GM23248 (cell line): ENCODE measurements around the gene AVPR2. TPM values are rescaled to one million over a fixed set of nuclear protein-coding genes. Genes with fewer than 3 reads are reported as not detected.

Experiments
- DNase-seq: peaks from one replicate; pipeline ENCODE4 v3.0.0-alpha.2; 2015
- H2AFZ ChIP-seq: fragments of 200-600 bp; sonication (generic); 2 replicates; pipeline ENCODE4 v1.6.1; 2016; ENCODE audit warnings: antibody characterized with exemption
- H3F3A ChIP-seq: fragments of 200-600 bp; sonication (generic); 2 replicates; pipeline ENCODE4 v1.6.1; 2016; ENCODE audit warnings: mild to moderate bottlenecking, antibody characterized with exemption, mixed run types; ENCODE audit not compliant: insufficient read depth
- H3K27ac ChIP-seq: fragments of 200-600 bp; sonication (generic); 2 replicates; pipeline ENCODE4 v1.5.1; 2016; ENCODE audit warnings: mild to moderate bottlenecking
- H3K27me3 ChIP-seq: fragments of 200-600 bp; sonication (generic); replicated peaks from 2 replicates; pipeline ENCODE4 v1.6.1; 2016; ENCODE audit warnings: mild to moderate bottlenecking; ENCODE audit not compliant: insufficient read depth
- H3K36me3 ChIP-seq: fragments of 200-600 bp; sonication (generic); 2 replicates; pipeline ENCODE4 v1.6.1; 2016; ENCODE audit warnings: low read depth, mild to moderate bottlenecking
- H3K4me1 ChIP-seq: fragments of 200-600 bp; sonication (generic); 2 replicates; pipeline ENCODE4 v1.6.1; 2016; ENCODE audit warnings: mild to moderate bottlenecking; ENCODE audit not compliant: insufficient read depth
- H3K4me2 ChIP-seq: fragments of 200-600 bp; sonication (generic); one replicate; pipeline ENCODE4 v1.6.1; 2016; ENCODE audit warnings: mild to moderate bottlenecking; ENCODE audit not compliant: unreplicated experiment
- H3K4me3 ChIP-seq: fragments of 200-600 bp; sonication (generic); 2 replicates; pipeline ENCODE4 v1.5.1; 2016; ENCODE audit warnings: mild to moderate bottlenecking
- H3K79me2 ChIP-seq: fragments of 200-600 bp; sonication (generic); 2 replicates; pipeline ENCODE4 v1.6.1; 2016; ENCODE audit warnings: mild to moderate bottlenecking; ENCODE audit not compliant: insufficient read depth
- H3K9ac ChIP-seq: fragments of 200-600 bp; sonication (generic); 2 replicates; pipeline ENCODE4 v1.6.1; 2016; ENCODE audit warnings: mild to moderate bottlenecking
- H3K9me2 ChIP-seq: fragments of 200-600 bp; sonication (generic); 2 replicates; pipeline ENCODE4 v1.6.1; 2016; ENCODE audit warnings: mixed run types, mild to moderate bottlenecking, moderate library complexity; ENCODE audit not compliant: insufficient read depth
- H3K9me3 ChIP-seq: fragments of 200-600 bp; sonication (generic); one replicate; pipeline ENCODE4 v1.6.1; 2017; ENCODE audit warnings: low read depth
- H4K20me1 ChIP-seq: fragments of 200-600 bp; sonication (generic); 2 replicates; pipeline ENCODE4 v1.6.0; 2016; ENCODE audit not compliant: insufficient read depth
- EZH2 ChIP-seq: fragments of 200-600 bp; sonication (generic); IDR thresholded peaks from 2 replicates; pipeline ENCODE4 v1.6.1; 2018; ENCODE audit warnings: antibody characterized with exemption, mild to moderate bottlenecking; ENCODE audit not compliant: insufficient read depth, poor library complexity, severe bottlenecking
- EZH2phosphoT487 ChIP-seq: fragments of 200-600 bp; sonication (generic); IDR thresholded peaks from 2 replicates; pipeline ENCODE4 v1.6.1; 2018; ENCODE audit warnings: antibody characterized with exemption, moderate library complexity, mild to moderate bottlenecking, low read depth; ENCODE audit not compliant: insufficient read depth
- WGBS, 2 experiments: methylation state at CpG; one replicate each; pipeline ENCODE4 v1.1.6; 2015 to 2017; ENCODE audit warnings: low lambda C conversion rate in 2 of 2, low coverage in 1 of 2; ENCODE audit errors: missing lambda C conversion rate in 2 of 2; 5-methylcytosine and 5-hydroxymethylcytosine counted together
- in situ Hi-C: fragments of 300-500 bp; cut with MboI; formaldehyde crosslinking; loops from 2 replicates; pipeline ENCODE4 v1.15.0; 2020
- polyA plus RNA-seq: library from polyadenylated mRNA; unstranded; fragments of >200 nt; fragmentation: Nextera tagmentation; extraction: Ambion mirVana; gene quantifications from 2 replicates; pipeline ENCODE4 v1.2.1, GENCODE V29; 2016
- total RNA-seq: library from RNA; depleted of rRNA; stranded (reverse); fragments of >200 nt; shearing (Covaris generic); gene quantifications from 2 replicates; pipeline ENCODE4 v1.2.3, GENCODE V29; 2014

The AVPR2 gene
- total and polyA plus RNA-seq, 2 experiments from 2014 or later: not detected

DNA sequence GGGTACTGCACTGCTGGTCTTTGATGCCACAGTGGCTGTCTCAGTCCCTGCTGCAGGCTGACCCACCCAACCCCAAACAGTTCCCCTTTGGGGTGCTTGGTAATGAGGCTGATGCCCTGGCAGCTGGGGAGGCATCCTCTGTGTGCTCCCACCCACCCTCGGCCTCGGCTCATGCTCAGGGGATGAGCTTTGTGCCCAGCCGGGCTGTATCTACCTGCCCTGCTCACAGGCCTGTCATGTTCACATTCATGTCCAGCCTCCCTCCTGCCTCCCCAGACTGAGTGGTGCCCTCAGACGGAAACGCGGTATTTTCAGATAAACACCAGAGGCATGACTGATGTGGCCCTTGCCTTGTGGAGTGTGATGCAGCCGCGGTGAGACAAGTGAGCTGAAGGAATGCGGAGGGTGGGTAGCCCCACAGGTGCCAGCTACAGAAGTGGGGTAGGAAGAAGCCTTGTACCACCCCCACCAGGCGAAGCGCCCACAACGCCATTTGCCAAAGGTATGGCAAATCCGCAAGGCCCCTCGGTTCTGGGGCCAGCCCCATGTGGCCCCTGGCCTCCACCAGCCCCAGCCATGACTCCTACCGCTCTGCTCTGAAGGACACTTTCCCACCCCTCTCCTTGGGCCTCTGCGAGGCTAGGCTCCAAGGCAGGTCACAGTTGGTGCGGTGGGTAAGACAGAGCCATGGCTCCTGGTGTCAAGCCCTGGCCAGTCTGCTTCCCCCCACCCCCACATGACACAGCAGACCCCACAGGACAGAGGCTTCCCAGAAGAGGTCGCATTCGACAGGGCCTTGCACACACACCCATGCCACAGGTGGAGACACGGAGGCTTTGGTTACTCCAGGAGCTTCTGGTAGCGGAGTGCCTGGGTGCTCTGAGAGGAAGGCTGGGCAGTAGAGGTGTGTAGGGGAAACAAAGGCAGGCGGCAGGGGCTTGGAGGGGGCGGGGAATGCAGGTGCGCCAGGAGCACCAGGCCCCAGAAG lies 41.8 kb downstream of the AVPR2 start:
- WGBS, 2 experiments: 60 to 86% methylated on average over 11 to 19 of the region's 24 CpGs
- H3F3A ChIP-seq: no peaks in the 10 kb centered on the region
- TF ChIP-seq EZH2phosphoT487 (no peak), EZH2 (no peak)

DNA sequence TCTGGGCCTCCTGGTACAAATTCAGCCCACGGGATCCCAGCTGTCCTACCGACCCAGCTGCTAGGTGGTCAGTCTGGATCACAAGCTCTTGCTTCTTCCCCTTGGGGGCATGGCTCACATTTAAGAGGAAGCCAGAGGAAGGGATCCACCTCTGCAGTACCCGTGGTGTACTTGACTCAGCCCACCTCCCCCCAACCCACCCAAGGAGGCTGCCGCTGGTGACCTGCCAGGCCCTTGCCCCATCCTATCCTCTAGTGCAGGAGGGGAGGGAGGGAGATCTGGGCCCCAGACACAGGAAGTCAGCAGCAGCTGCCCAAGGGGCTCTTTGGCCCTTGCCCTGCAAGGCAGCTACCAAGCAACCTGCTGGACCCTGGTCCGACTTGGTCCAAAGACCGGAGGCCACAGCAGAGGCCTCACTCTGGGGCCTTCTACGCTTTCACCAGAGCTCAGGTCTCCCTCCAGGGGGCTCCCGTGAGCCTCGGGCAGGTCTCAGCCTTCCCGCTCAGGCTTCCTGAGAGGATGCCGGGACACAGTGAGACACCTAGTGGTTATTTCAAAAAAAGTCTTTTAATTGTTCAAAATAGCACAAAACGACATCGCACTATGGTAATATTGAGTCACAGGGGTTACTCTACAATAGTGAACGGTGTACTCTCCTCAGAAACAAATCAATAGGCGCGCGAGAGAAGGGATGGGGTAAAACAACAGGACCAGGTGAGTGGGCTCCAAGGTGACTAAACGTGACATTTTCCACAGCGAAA lies 42.7 kb downstream of the AVPR2 start:
- Histone ChIP-seq H3K36me3 (no peaks in the 10 kb centered on the region; the same call in 1 of the 2 replicates), H3K79me2 (no peaks in the 10 kb centered on the region), H3K9me2 (no peaks in the 10 kb centered on the region), H3K4me3 (no peak overlapping the region), H2AFZ (no peak overlapping the region), H3K4me2 (no peak overlapping the region), H3K4me1 (no peaks in the 10 kb centered on the region), H3K9me3 (no peaks in the 10 kb centered on the region), H3K27ac (no peak overlapping the region), H4K20me1 (no peaks in the 10 kb centered on the region), H3K27me3 (no peaks in the 10 kb centered on the region), H3K9ac (no peak overlapping the region), H3F3A (no peaks in the 10 kb centered on the region)
- in situ Hi-C loops: no loop called here
- DNase-seq: peak; percentile 87
- TF ChIP-seq EZH2 (no peak), EZH2phosphoT487 (no peak)
- 21 to 27% methylated on average over 14 to 17 of the region's 19 CpGs for WGBS, 2 experiments

More for the DNA sequence above, 41.8 kb downstream of the AVPR2 start:
- DNase-seq: no peak
- H3K4me2 ChIP-seq: no peak overlapping the region
- H3K4me1 ChIP-seq: no peaks in the 10 kb centered on the region
- H3K9me3 ChIP-seq: no peaks in the 10 kb centered on the region
- H3K36me3 ChIP-seq: no peaks in the 10 kb centered on the region; the same call in 1 of the 2 replicates
- no peak overlapping the region for H3K4me3 ChIP-seq
- no peak overlapping the region for H3K9ac ChIP-seq
- no peaks in the 10 kb centered on the region for H4K20me1 ChIP-seq
- in situ Hi-C loops: no loop called here
- no peaks in the 10 kb centered on the region for H3K79me2 ChIP-seq
- H2AFZ ChIP-seq: no peak overlapping the region
- no peaks in the 10 kb centered on the region for H3K9me2 ChIP-seq
- H3K27ac ChIP-seq: no peak overlapping the region
- no peaks in the 10 kb centered on the region for H3K27me3 ChIP-seq

DNA sequence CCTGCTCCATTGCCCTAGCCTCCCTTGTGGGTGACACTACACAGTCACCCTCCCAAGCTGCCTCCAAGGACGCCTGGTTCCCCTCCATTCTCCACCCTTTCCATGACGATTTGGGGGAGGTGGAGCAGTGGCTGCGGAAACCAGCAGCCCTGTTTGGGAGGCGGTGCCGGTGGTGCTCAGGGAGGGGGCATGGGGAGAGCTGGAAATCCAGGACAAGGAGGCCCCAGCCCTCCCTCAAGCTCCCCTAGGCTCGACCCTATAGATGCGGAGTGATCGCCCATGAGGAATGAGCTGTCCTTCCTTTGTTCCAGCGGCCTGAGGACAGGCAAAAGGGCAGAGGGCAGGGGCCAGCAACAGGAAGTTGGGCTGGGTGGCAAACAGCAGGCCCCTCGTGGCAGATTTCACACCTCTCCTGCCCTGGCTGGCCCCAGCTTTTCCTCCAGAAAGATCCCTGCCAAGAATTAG lies 43.6 kb downstream of the AVPR2 start:
- H3K4me2 ChIP-seq: no peak overlapping the region
- H3K79me2 ChIP-seq: no peaks in the 10 kb centered on the region
- no peak overlapping the region for H2AFZ ChIP-seq
- H3K27me3 ChIP-seq: no peaks in the 10 kb centered on the region
- no peaks in the 10 kb centered on the region for H3F3A ChIP-seq
- DNase-seq: no peak
- no peak overlapping the region for H3K9ac ChIP-seq
- 75 to 79% methylated on average over 5 to 10 of the region's 10 CpGs for WGBS, 2 experiments
- H3K36me3 ChIP-seq: no peaks in the 10 kb centered on the region; the same call in 1 of the 2 replicates
- TF ChIP-seq EZH2 (no peak), EZH2phosphoT487 (no peak)
- no peak overlapping the region for H3K27ac ChIP-seq
- in situ Hi-C loops: no loop called here
- H4K20me1 ChIP-seq: no peaks in the 10 kb centered on the region
- H3K9me2 ChIP-seq: no peaks in the 10 kb centered on the region
- no peaks in the 10 kb centered on the region for H3K4me1 ChIP-seq
- H3K9me3 ChIP-seq: no peaks in the 10 kb centered on the region
- H3K4me3 ChIP-seq: no peak overlapping the region
